KMS-11 (cell line): ENCODE results near the gene NAV2.

Source experiments
- H2AFZ ChIP-seq: fragments of 200-600 bp; sonication (generic); 2 replicates; pipeline ENCODE4 v1.6.1; 2016; ENCODE audit warnings: antibody characterized with exemption, mixed run types, low read depth
- H3K27ac ChIP-seq: fragments of 200-600 bp; sonication (generic); 2 replicates; pipeline ENCODE4 v1.6.1; 2016; ENCODE audit warnings: mild to moderate bottlenecking, mixed run types
- H3K27me3 ChIP-seq: fragments of 200-600 bp; sonication (generic); 2 replicates; pipeline ENCODE4 v1.6.1; 2017; ENCODE audit warnings: mild to moderate bottlenecking, low read depth, mixed run types, moderate library complexity; ENCODE audit not compliant: insufficient read depth
- H3K36me3 ChIP-seq: fragments of 200-600 bp; sonication (generic); 2 replicates; pipeline ENCODE4 v1.6.1; 2017; ENCODE audit warnings: mild to moderate bottlenecking, mixed run types; ENCODE audit not compliant: insufficient read depth
- H3K4me1 ChIP-seq: fragments of 200-600 bp; sonication (generic); 2 replicates; pipeline ENCODE4 v1.6.1; 2016; ENCODE audit warnings: mild to moderate bottlenecking, low read depth, mixed run types; ENCODE audit not compliant: poor library complexity, severe bottlenecking
- H3K4me2 ChIP-seq: fragments of 200-600 bp; sonication (generic); 2 replicates; pipeline ENCODE4 v1.7.0; 2016; ENCODE audit warnings: mild to moderate bottlenecking, mixed run types
- H3K4me3 ChIP-seq: fragments of 200-600 bp; sonication (generic); IDR thresholded peaks from 2 replicates; pipeline ENCODE4 v1.6.1; 2017; ENCODE audit warnings: low read depth, low read length, mixed read lengths; ENCODE audit not compliant: insufficient read depth
- H3K79me2 ChIP-seq: fragments of 200-600 bp; sonication (generic); 2 replicates; pipeline ENCODE4 v1.6.1; 2016; ENCODE audit warnings: low read depth, mixed run types; ENCODE audit not compliant: insufficient read depth
- H3K9ac ChIP-seq: fragments of 200-600 bp; sonication (generic); 2 replicates; pipeline ENCODE4 v1.6.1; 2016; ENCODE audit warnings: mild to moderate bottlenecking, mixed run types
- H4K20me1 ChIP-seq: fragments of 200-600 bp; sonication (generic); 2 replicates; pipeline ENCODE4 v1.6.1; 2016; ENCODE audit warnings: mild to moderate bottlenecking, mixed run types; ENCODE audit not compliant: insufficient read depth
- TF ChIP-seq, protein P1 (sequence below): fragments of 200-600 bp; sonication (generic); conservative IDR thresholded peaks from 2 replicates; pipeline ENCODE4 v1.6.1; 2017; ENCODE audit warnings: low read depth, mild to moderate bottlenecking, antibody characterized with exemption, low read length, moderate library complexity, mixed read lengths

NAV2 gene

GRCh38 chr11:19674836-19675235, 37.8 kb upstream of the NAV2 start:
- H3K4me1 ChIP-seq, result no peaks in the 10 kb centered on the region
- H2AFZ ChIP-seq, result no peak overlapping the region
- H4K20me1 ChIP-seq, result no peaks in the 10 kb centered on the region
- H3K27me3 ChIP-seq, result no peaks in the 10 kb centered on the region
- no peaks in the 10 kb centered on the region for H3K36me3 ChIP-seq
- no peak overlapping the region for H3K4me3 ChIP-seq
- H3K9ac ChIP-seq, result no peak overlapping the region
- no peak overlapping the region for H3K4me2 ChIP-seq
- H3K27ac ChIP-seq, result no peak overlapping the region
- TF ChIP-seq, protein P1, sequence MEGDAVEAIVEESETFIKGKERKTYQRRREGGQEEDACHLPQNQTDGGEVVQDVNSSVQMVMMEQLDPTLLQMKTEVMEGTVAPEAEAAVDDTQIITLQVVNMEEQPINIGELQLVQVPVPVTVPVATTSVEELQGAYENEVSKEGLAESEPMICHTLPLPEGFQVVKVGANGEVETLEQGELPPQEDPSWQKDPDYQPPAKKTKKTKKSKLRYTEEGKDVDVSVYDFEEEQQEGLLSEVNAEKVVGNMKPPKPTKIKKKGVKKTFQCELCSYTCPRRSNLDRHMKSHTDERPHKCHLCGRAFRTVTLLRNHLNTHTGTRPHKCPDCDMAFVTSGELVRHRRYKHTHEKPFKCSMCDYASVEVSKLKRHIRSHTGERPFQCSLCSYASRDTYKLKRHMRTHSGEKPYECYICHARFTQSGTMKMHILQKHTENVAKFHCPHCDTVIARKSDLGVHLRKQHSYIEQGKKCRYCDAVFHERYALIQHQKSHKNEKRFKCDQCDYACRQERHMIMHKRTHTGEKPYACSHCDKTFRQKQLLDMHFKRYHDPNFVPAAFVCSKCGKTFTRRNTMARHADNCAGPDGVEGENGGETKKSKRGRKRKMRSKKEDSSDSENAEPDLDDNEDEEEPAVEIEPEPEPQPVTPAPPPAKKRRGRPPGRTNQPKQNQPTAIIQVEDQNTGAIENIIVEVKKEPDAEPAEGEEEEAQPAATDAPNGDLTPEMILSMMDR, result no peak
- no peaks in the 10 kb centered on the region for H3K79me2 ChIP-seq

GRCh38 chr11:19675397-19675796, 37.2 kb upstream of the NAV2 start:
- H3K9ac ChIP-seq, result no peak overlapping the region

DNA sequence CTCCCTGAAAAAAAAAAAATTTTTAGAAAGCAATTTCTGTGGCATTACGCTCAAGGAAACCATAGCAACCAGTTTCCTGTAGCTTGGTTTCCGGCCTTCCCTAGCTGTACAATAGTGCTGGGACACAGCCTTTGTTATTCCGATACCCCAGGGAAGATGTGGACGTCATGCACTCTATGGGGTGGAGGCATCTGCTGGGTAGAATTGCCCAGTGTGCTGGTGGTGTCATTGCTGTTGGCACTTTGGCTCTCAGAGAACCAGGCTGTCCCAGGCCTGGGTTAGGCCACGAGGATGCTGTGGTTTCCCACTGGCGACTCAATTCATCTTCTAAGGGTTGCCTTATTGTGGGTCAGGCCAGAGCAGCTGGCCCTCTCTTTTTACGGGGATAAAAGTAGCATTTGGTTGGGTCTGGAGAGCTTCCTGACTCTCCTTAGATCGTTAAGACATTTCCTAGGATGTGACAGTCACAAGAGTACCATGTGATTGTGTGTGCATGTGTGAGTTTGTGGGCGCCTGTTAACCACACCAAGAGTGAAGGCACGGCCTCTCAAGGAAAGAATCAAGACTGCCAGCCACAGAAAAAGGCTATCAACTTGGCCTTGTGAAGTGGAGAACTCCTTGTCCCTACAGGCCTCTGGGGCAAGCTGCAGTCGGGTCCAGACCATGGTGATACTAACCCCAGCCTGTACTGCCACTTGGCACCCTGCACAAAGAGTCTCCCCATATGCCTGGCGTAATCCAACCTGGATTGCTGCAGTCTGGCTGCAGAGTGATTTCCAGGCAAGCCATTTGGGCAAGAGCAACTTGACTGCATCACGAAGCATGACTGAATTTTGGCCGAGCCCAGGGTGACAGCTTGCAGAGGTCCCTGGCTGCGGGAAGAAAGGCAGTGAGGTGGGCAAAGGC, 35.9 kb upstream of the NAV2 start:
- no peak overlapping the region for H3K27ac ChIP-seq
- H3K79me2 ChIP-seq, result no peaks in the 10 kb centered on the region
- TF ChIP-seq, protein P1, result no peak
- H3K9ac ChIP-seq, result no peak overlapping the region
- H3K36me3 ChIP-seq, result no peaks in the 10 kb centered on the region
- H3K4me1 ChIP-seq, result no peaks in the 10 kb centered on the region
- no peaks in the 10 kb centered on the region for H4K20me1 ChIP-seq
- H3K4me2 ChIP-seq, result no peak overlapping the region
- no peak overlapping the region for H2AFZ ChIP-seq
- no peaks in the 10 kb centered on the region for H3K27me3 ChIP-seq
- H3K4me3 ChIP-seq, result no peak overlapping the region

More at GRCh38 chr11:19675397-19675796, 37.2 kb upstream of the NAV2 start:
- Histone ChIP-seq H2AFZ (no peak overlapping the region), H3K79me2 (no peaks in the 10 kb centered on the region), H3K4me2 (no peak overlapping the region), H3K27me3 (no peaks in the 10 kb centered on the region), H3K4me1 (no peaks in the 10 kb centered on the region), H3K27ac (no peak overlapping the region), H3K36me3 (no peaks in the 10 kb centered on the region), H3K4me3 (no peak overlapping the region), H4K20me1 (no peaks in the 10 kb centered on the region)
- TF ChIP-seq, protein P1, result no peak

GRCh38 chr11:19677381-19678080, 35.1 kb upstream of the NAV2 start:
- no peak overlapping the region for H3K27ac ChIP-seq
- no peaks in the 10 kb centered on the region for H3K36me3 ChIP-seq
- no peaks in the 10 kb centered on the region for H4K20me1 ChIP-seq
- no peaks in the 10 kb centered on the region for H3K27me3 ChIP-seq
- H3K79me2 ChIP-seq, result no peaks in the 10 kb centered on the region
- no peak overlapping the region for H3K4me2 ChIP-seq
- H2AFZ ChIP-seq, result no peak overlapping the region
- TF ChIP-seq, protein P1, result no peak
- H3K9ac ChIP-seq, result no peak overlapping the region
- no peak overlapping the region for H3K4me3 ChIP-seq
- H3K4me1 ChIP-seq, result no peaks in the 10 kb centered on the region
